ENCODE measurements around the gene FTO. TPM values are rescaled to one million over a fixed set of nuclear protein-coding genes. Genes with fewer than 3 reads are reported as not detected.
A peak's percentile ranks its signal among the peaks of the same experiment; 100 is the strongest.

The FTO gene
- total and polyA plus RNA-seq, 4 donors: 12.2 to 145 (median 57.7) TPM

DNA sequence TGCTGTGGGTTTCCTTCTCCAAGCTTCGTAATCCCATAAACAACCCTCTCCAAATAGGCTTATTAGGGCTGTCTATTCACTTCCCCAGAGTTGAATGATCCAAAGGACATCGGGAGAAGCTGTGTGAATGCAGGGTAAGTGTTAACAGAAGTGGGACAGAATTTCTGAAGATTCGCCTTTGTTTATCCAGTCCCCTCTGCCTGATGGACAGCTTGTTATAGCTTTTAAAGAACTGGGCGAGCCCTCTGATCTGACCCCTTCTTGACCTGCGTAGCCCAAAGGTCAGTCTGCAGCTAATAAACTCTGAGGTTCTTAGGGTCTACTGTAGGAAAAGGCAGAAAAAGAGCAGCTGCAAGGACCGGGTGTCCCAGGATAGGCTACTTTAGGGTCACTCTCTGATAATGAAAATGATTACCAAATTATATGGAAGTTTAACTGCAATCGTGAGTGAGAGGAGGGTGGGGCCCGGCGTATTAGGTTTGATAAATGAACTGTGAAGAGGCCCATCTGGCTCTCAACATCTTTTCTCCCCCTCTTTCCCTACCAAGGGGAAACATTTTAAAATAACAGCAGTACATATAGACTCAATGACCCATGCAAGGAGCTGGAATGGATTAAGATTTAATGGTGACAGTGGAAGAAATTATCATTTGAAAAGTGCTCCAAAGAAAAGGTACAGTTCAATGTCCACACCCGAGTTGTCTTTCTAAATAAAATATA is 233.4 kb downstream of the FTO start:
- ATAC-seq (ENCODE audit: insufficient read depth, low FRiP score) (no peak), DNase-seq (peak in 2 of 3 donors; percentile 61 to 63)
- WGBS, 2 donors: 82 to 86% methylated on average over 10 of the region's 10 CpGs
- Histone ChIP-seq H3K4me3 (no peak overlapping the region), H3K9me3 (ENCODE audit: control insufficient read depth in 4 of 4, insufficient read depth in 3 of 4, low read length in 3 of 4) (no peaks in the 10 kb centered on the region), H3K27me3 (ENCODE audit: control insufficient read depth in 3 of 3, insufficient read depth in 3 of 3, low read length in 2 of 3) (no peaks in the 10 kb centered on the region), H3K9ac (ENCODE audit: insufficient read depth in 1 of 2, low read length in 2 of 2) (no peak overlapping the region), H3K27ac (ENCODE audit: low read depth in 1 of 2, low read length in 1 of 2) (no peak overlapping the region), H3K36me3 (ENCODE audit: control insufficient read depth in 4 of 4, insufficient read depth in 4 of 4, low read length in 4 of 4) (peaks cover 0 to 8% (median 1%) of the 10 kb centered on the region in 4 donors), H3K4me1 (ENCODE audit: control insufficient read depth in 5 of 5, insufficient read depth in 5 of 5, low read length in 5 of 5) (peaks cover 0 to 13% (median 4%) of the 10 kb centered on the region in 5 donors)
- TF ChIP-seq, protein P1, sequence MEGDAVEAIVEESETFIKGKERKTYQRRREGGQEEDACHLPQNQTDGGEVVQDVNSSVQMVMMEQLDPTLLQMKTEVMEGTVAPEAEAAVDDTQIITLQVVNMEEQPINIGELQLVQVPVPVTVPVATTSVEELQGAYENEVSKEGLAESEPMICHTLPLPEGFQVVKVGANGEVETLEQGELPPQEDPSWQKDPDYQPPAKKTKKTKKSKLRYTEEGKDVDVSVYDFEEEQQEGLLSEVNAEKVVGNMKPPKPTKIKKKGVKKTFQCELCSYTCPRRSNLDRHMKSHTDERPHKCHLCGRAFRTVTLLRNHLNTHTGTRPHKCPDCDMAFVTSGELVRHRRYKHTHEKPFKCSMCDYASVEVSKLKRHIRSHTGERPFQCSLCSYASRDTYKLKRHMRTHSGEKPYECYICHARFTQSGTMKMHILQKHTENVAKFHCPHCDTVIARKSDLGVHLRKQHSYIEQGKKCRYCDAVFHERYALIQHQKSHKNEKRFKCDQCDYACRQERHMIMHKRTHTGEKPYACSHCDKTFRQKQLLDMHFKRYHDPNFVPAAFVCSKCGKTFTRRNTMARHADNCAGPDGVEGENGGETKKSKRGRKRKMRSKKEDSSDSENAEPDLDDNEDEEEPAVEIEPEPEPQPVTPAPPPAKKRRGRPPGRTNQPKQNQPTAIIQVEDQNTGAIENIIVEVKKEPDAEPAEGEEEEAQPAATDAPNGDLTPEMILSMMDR (IDR thresholded peaks at IDR 0.05; ENCODE audit: control extremely low read depth, extremely low read depth): no peak

DNA sequence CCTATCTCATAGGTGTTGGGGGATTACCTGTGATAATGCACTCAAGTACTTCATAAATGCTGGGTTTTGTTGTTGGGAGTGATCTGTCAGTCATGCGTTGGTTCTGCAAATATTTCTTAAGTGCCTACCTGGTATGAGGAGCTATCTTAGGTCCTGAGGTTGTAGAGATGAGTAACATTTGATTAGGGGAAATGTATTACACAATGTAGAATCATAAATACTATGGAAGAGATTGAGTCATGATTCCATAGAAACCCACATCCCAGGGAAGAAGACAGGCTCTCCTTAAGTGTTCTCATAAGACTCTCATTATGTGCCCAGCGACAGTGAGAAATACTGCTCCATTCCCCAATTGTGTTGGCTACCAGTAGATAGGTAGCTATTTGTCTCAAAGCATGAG is 240.1 kb downstream of the FTO start:
- TF ChIP-seq, protein P1 (IDR thresholded peaks at IDR 0.05; ENCODE audit: control extremely low read depth, extremely low read depth): no peak
- no peaks in the 10 kb centered on the region for H3K9me3 ChIP-seq (ENCODE audit: control insufficient read depth in 4 of 4, insufficient read depth in 3 of 4, low read length in 3 of 4)
- H3K27me3 ChIP-seq (ENCODE audit: control insufficient read depth in 3 of 3, insufficient read depth in 3 of 3, low read length in 2 of 3): no peaks in the 10 kb centered on the region
- no peak overlapping the region for H3K4me3 ChIP-seq
- DNase-seq: no peak
- ATAC-seq (ENCODE audit: insufficient read depth, low FRiP score): no peak
- no peak overlapping the region for H3K9ac ChIP-seq (ENCODE audit: insufficient read depth in 1 of 2, low read length in 2 of 2)
- peaks cover 0 to 8% (median 2%) of the 10 kb centered on the region in 5 donors for H3K4me1 ChIP-seq (ENCODE audit: control insufficient read depth in 5 of 5, insufficient read depth in 5 of 5, low read length in 5 of 5)
- H3K27ac ChIP-seq (ENCODE audit: low read depth in 1 of 2, low read length in 1 of 2): no peak overlapping the region
- WGBS, 2 donors: 87 to 91% methylated on average over 2 of the region's 2 CpGs
- peaks cover 0 to 5% (median 0%) of the 10 kb centered on the region in 4 donors for H3K36me3 ChIP-seq (ENCODE audit: control insufficient read depth in 4 of 4, insufficient read depth in 4 of 4, low read length in 4 of 4)

DNA sequence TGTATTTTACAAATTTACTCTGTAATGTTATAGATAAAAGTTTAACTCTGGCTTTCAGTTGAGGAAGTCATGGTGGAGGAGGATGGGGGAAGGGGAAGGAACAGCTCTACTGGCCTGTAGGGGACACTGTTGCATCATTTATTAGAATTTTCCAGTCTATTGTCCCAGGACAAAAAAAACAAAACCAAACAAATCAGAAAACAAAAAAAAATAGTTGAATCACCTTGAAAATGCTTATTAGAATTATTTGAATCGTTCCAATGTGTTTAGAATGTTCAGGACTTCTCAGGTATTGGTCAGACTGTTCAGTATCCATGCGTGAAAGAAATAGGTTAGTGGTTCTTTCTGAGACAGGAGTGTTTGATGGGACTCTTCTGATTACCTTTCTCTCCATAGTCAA is 242.0 kb downstream of the FTO start:
- no peak overlapping the region for H3K27ac ChIP-seq (ENCODE audit: low read depth in 1 of 2, low read length in 1 of 2)
- peak in 2 of 3 donors; percentile 70 to 79 for DNase-seq
- H3K4me3 ChIP-seq: no peak overlapping the region
- TF ChIP-seq, protein P1 (IDR thresholded peaks at IDR 0.05; ENCODE audit: control extremely low read depth, extremely low read depth): peak; percentile 33
- H3K36me3 ChIP-seq (ENCODE audit: control insufficient read depth in 4 of 4, insufficient read depth in 4 of 4, low read length in 4 of 4): peaks cover 0 to 5% (median 0%) of the 10 kb centered on the region in 4 donors
- peaks cover 0 to 18% (median 2%) of the 10 kb centered on the region in 5 donors for H3K4me1 ChIP-seq (ENCODE audit: control insufficient read depth in 5 of 5, insufficient read depth in 5 of 5, low read length in 5 of 5)
- H3K9me3 ChIP-seq (ENCODE audit: control insufficient read depth in 4 of 4, insufficient read depth in 3 of 4, low read length in 3 of 4): no peaks in the 10 kb centered on the region
- H3K9ac ChIP-seq (ENCODE audit: insufficient read depth in 1 of 2, low read length in 2 of 2): no peak overlapping the region
- WGBS, 2 donors: 54 to 62% methylated on average over 2 of the region's 2 CpGs
- ATAC-seq (ENCODE audit: insufficient read depth, low FRiP score): no peak
- no peaks in the 10 kb centered on the region for H3K27me3 ChIP-seq (ENCODE audit: control insufficient read depth in 3 of 3, insufficient read depth in 3 of 3, low read length in 2 of 3)
